ENCODE results near the gene THNSL1.

THNSL1 gene

DNA sequence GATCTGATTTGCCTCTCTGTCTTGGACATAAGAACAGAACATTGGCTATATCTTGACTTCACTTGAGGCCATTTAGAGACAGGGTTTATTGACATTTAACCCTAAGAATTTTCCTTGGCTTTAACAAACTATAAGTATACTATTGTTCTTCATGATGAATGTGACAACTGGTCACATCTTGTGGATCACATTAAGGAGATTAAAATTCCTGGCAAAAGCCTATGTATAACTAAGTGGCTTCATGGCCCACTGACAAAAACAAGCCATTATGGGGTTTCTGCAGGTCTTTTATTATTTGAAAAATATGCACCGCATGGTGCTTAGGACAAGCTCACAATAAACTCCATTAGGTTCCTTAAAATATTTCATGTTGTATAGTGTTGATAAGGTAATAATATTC lies 54.8 kb downstream of the THNSL1 start (continued):
- TF ChIP-seq, protein P1, sequence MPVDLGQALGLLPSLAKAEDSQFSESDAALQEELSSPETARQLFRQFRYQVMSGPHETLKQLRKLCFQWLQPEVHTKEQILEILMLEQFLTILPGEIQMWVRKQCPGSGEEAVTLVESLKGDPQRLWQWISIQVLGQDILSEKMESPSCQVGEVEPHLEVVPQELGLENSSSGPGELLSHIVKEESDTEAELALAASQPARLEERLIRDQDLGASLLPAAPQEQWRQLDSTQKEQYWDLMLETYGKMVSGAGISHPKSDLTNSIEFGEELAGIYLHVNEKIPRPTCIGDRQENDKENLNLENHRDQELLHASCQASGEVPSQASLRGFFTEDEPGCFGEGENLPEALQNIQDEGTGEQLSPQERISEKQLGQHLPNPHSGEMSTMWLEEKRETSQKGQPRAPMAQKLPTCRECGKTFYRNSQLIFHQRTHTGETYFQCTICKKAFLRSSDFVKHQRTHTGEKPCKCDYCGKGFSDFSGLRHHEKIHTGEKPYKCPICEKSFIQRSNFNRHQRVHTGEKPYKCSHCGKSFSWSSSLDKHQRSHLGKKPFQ (tag by site-specific recombination; IDR thresholded peaks at IDR 0.05) = no peak
- no peak for TF ChIP-seq ZNF677 (tag by site-specific recombination; IDR thresholded peaks at IDR 0.05)

DNA sequence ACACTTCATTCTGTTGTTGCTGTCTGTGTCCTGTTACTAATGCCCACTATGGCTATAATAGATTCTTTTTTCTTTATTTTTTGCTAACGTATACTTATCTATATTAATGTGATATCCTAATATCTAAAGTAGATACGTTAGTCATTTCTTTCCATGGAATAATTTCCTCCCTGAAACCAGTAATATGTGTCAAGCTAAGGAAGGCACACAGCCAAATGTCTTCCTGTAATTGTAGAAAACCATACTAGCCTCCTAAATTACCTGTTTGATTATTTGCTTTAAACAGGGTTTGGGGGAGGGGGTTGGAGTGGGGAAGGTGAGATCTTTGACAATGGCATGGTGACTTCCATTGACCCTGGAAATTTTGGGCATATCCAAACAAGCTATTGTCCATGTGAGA lies 56.4 kb downstream of the THNSL1 start:
- ChIA-PET POLR2A (no interaction called here), CTCF (interaction anchor here (0.7 to 2.4 kb wide), 2 partner anchors 8 to 1959 kb away, joined by 3 to 14 read pairs; no protein-coding TSS in a partner anchor)
- no peak overlapping the region for H3K27ac ChIP-seq (ENCODE audit: extremely low read depth, low read depth, low read length)
- no peaks in the 10 kb centered on the region for H3K36me3 ChIP-seq (ENCODE audit: control insufficient read depth in 2 of 2, insufficient read depth in 1 of 2, low read length in 2 of 2)
- no peak overlapping the region for H3K4me3 ChIP-seq (ENCODE audit: low read depth, low read length)
- no peaks in the 10 kb centered on the region for H3K9me3 ChIP-seq (ENCODE audit: control insufficient read depth, insufficient read depth, low read depth, low read length)
- TF ChIP-seq ZNF561 (tag by site-specific recombination; IDR thresholded peaks at IDR 0.05; ENCODE audit: borderline replicate concordance) (no peak), ZNF677 (tag by site-specific recombination; IDR thresholded peaks at IDR 0.05) (no peak), FEZF1 (tag by site-specific recombination; IDR thresholded peaks at IDR 0.05) (no peak), WT1 (tag by site-specific recombination; IDR thresholded peaks at IDR 0.05) (no peak)
- TF ChIP-seq, protein P2, sequence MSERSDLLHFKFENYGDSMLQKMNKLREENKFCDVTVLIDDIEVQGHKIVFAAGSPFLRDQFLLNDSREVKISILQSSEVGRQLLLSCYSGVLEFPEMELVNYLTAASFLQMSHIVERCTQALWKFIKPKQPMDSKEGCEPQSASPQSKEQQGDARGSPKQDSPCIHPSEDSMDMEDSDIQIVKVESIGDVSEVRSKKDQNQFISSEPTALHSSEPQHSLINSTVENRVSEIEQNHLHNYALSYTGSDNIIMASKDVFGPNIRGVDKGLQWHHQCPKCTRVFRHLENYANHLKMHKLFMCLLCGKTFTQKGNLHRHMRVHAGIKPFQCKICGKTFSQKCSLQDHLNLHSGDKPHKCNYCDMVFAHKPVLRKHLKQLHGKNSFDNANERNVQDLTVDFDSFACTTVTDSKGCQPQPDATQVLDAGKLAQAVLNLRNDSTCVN (tag by site-specific recombination; optimal IDR thresholded peaks at IDR 0.05) = no peak
- H3K4me1 ChIP-seq (ENCODE audit: control insufficient read depth, insufficient read depth, low read length) = no peaks in the 10 kb centered on the region

DNA sequence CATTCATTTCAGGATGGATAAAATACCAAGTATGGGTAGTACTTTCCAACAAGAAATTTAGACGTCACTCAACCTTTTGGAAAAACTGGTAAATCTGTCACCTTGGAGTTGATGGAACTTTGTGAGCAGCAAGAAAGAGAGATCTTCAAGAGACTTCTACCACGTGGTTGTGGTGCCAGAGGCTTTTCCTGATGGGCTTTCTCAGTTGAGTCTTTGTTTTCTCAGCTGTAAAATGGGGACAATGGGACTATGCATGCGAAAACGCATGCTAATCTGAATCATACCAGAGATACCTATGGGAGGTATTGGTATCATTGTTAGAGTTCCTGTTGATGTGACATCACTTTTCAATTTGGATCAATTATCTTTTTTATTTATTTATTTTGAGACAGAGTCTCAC lies 59.4 kb downstream of the THNSL1 start:
- H3K36me3 ChIP-seq (ENCODE audit: control insufficient read depth in 2 of 2, insufficient read depth in 1 of 2, low read length in 2 of 2) = no peaks in the 10 kb centered on the region
- H3K9me3 ChIP-seq (ENCODE audit: control insufficient read depth, insufficient read depth, low read depth, low read length) = no peaks in the 10 kb centered on the region
- TF ChIP-seq ZBTB21 (tag by site-specific recombination; IDR thresholded peaks at IDR 0.05) (no peak), HOXC10 (CRISPR knock-in tag; IDR thresholded peaks at IDR 0.05) (no peak), ZNF791 (tag by site-specific recombination; IDR thresholded peaks at IDR 0.05) (no peak), ZFP37 (tag by site-specific recombination; IDR thresholded peaks at IDR 0.05) (no peak), ZNF510 (tag by site-specific recombination; IDR thresholded peaks at IDR 0.05; ENCODE audit: insufficient replicate concordance) (no peak), GLIS1 (tag by site-specific recombination; IDR thresholded peaks at IDR 0.05) (no peak), BCL11B (tag by site-specific recombination; IDR thresholded peaks at IDR 0.05; ENCODE audit: low read depth) (no peak), GFI1B (tag by site-specific recombination; IDR thresholded peaks at IDR 0.05) (no peak), ZNF677 (tag by site-specific recombination; IDR thresholded peaks at IDR 0.05) (no peak), ZNF350 (tag by site-specific recombination; IDR thresholded peaks at IDR 0.05) (no peak), KLF7 (tag by site-specific recombination; IDR thresholded peaks at IDR 0.05; ENCODE audit: borderline replicate concordance) (no peak), ZNF324 (tag by site-specific recombination; IDR thresholded peaks at IDR 0.05) (no peak)
- TF ChIP-seq, protein P3, sequence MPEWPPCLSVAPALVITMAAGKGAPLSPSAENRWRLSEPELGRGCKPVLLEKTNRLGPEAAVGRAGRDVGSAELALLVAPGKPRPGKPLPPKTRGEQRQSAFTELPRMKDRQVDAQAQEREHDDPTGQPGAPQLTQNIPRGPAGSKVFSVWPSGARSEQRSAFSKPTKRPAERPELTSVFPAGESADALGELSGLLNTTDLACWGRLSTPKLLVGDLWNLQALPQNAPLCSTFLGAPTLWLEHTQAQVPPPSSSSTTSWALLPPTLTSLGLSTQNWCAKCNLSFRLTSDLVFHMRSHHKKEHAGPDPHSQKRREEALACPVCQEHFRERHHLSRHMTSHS (tag by site-specific recombination; IDR thresholded peaks at IDR 0.05) = no peak
- TF ChIP-seq, protein P4, sequence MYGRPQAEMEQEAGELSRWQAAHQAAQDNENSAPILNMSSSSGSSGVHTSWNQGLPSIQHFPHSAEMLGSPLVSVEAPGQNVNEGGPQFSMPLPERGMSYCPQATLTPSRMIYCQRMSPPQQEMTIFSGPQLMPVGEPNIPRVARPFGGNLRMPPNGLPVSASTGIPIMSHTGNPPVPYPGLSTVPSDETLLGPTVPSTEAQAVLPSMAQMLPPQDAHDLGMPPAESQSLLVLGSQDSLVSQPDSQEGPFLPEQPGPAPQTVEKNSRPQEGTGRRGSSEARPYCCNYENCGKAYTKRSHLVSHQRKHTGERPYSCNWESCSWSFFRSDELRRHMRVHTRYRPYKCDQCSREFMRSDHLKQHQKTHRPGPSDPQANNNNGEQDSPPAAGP (tag by site-specific recombination; IDR thresholded peaks at IDR 0.05) = no peak
- TF ChIP-seq, protein P5, sequence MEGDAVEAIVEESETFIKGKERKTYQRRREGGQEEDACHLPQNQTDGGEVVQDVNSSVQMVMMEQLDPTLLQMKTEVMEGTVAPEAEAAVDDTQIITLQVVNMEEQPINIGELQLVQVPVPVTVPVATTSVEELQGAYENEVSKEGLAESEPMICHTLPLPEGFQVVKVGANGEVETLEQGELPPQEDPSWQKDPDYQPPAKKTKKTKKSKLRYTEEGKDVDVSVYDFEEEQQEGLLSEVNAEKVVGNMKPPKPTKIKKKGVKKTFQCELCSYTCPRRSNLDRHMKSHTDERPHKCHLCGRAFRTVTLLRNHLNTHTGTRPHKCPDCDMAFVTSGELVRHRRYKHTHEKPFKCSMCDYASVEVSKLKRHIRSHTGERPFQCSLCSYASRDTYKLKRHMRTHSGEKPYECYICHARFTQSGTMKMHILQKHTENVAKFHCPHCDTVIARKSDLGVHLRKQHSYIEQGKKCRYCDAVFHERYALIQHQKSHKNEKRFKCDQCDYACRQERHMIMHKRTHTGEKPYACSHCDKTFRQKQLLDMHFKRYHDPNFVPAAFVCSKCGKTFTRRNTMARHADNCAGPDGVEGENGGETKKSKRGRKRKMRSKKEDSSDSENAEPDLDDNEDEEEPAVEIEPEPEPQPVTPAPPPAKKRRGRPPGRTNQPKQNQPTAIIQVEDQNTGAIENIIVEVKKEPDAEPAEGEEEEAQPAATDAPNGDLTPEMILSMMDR (tag by site-specific recombination; IDR thresholded peaks at IDR 0.05) = no peak
- H3K4me1 ChIP-seq (ENCODE audit: control insufficient read depth, insufficient read depth, low read length) = no peaks in the 10 kb centered on the region
- POLR2A ChIA-PET = interaction anchor here (0.6 kb wide), 1 partner anchor 350 kb away, joined by 7 read pairs; no protein-coding TSS in a partner anchor
- no peak overlapping the region for H3K4me3 ChIP-seq (ENCODE audit: low read depth, low read length)
- no peak overlapping the region for H3K27ac ChIP-seq (ENCODE audit: extremely low read depth, low read depth, low read length)
- CTCF ChIA-PET = interaction anchor here (0.6 to 1.2 kb wide), 2 partner anchors 52 to 433 kb away, joined by 3 read pairs; no protein-coding TSS in a partner anchor
